Prostate gland (tissue), 2 donors: Measurements from ENCODE around the gene TH.

Experiments used
- CTCF ChIP-seq, 4 experiments: fragments of 200-600 bp in 2 of 4; fragments of 450-650 bp in 2 of 4; sonication (generic) in 2 of 4; IDR thresholded peaks; 1 replicate in 3 of 4; 2 replicates in 1 of 4; pipeline ENCODE4 v1.5.1; 2016 to 2019; ENCODE audit warnings: antibody characterized with exemption in 4 of 4, mild to moderate bottlenecking in 2 of 4, moderate library complexity in 2 of 4
- POLR2AphosphoS5 ChIP-seq: sonication (generic); formaldehyde crosslinking; IDR thresholded peaks from one replicate; pipeline ENCODE4 v1.6.1; 2017; ENCODE audit warnings: antibody characterized with exemption

DNA sequence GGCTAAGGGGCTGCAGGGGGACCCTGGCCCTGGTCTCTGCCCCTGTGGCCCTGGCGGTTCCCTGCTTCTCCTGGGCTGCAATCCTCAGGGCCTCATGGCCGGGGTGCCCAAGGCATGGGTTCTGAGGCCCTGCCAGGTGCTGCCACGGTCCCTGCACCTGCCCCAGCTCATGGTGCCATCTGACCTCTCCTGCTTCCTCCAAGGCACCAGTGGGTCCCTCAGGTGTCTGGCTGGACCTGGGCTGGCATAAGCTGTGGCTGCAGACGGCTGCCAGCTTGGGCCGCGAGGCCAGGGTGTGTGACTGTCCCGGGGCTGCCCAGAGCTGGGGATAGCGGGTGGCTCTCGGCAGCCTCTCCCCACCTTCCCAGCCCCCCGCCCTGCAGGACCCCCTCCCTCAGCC, 12.6 kb downstream of the TH start:
- no peak for TF ChIP-seq POLR2AphosphoS5
- TF ChIP-seq CTCF (IDR thresholded peaks at IDR 0.05), result no peak
